Measurements from ENCODE around the gene TMEM39A.

TMEM39A gene

DNA sequence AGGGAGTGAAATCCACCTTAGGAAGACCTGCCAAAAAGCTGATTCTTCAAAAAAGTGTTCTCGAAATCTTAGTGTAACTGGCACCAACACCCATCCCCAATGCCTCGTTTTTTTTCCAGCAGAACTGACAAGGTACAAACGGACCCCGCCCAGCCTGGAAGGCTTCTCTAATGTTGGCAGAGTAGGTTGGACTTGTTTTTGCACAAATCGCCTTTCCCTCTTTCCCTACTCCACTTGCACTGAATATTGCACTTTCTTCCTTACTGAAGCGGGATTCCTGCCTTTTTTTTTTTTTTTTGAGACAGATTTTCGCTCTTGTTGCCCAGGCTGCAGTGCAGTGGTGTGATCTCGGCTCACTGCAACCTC, 34.4 kb upstream of the TMEM39A start:
- H2AK5ac ChIP-seq (ENCODE audit: low read length), result no peak overlapping the region
- peak overlapping the region; percentile 54 for H4K91ac ChIP-seq (ENCODE audit: low read depth, low read length)
- peaks cover 3% of the 10 kb centered on the region in 2 experiments for H3K36me3 ChIP-seq (ENCODE audit: control insufficient read depth in 1 of 2, insufficient read depth in 2 of 2, low read length in 2 of 2)
- H3K79me2 ChIP-seq (ENCODE audit: control insufficient read depth, insufficient read depth, low read length, poor library complexity), result peaks cover 6% of the 10 kb centered on the region
- no peak overlapping the region for H3K23ac ChIP-seq (ENCODE audit: low read length)
- peak overlapping the region; percentile 44 for H4K12ac ChIP-seq (ENCODE audit: low read depth, low read length)
- peak overlapping the region; percentile 83 for H3K9ac ChIP-seq (ENCODE audit: low read length)
- peak overlapping the region; percentile 59 for H3K27ac ChIP-seq (ENCODE audit: low read depth, low read length)
- H3K14ac ChIP-seq (ENCODE audit: low read length), result peak overlapping the region; percentile 79
- H3K4me3 ChIP-seq (ENCODE audit: low read depth, low read length), result peak overlapping the region; percentile 64
- no CpG with 5 or more reads among the region's 8 CpGs for WGBS (ENCODE audit: extremely low coverage, insufficient coverage, insufficient read length)
- H2BK12ac ChIP-seq (ENCODE audit: low read length), result no peak overlapping the region
- H2BK5ac ChIP-seq (ENCODE audit: low read depth, low read length, poor library complexity), result peak overlapping the region; percentile 60
- H3K4me1 ChIP-seq (ENCODE audit: control insufficient read depth in 1 of 2, insufficient read depth in 2 of 2, low read length in 2 of 2), result peaks cover 5% of the 10 kb centered on the region in 2 experiments
- peak overlapping the region; percentile 58 for H3K4ac ChIP-seq (ENCODE audit: low read depth, low read length)
- H2AFZ ChIP-seq (ENCODE audit: insufficient read depth, low read length, poor library complexity), result peak overlapping the region; percentile 87
- H3K18ac ChIP-seq (ENCODE audit: low read length), result no peak overlapping the region
- H3K79me1 ChIP-seq (ENCODE audit: low read length), result peaks cover 5% of the 10 kb centered on the region
- DNase-seq, result peak; percentile 37 to 51
- no peaks in the 10 kb centered on the region for H3K9me3 ChIP-seq (ENCODE audit: insufficient read depth, low read depth, low read length)
- H3K27me3 ChIP-seq (ENCODE audit: insufficient read depth, low read length), result no peaks in the 10 kb centered on the region
- H4K8ac ChIP-seq (ENCODE audit: low read depth, low read length), result peak overlapping the region; percentile 92
- H3K4me2 ChIP-seq (ENCODE audit: low read length), result peak overlapping the region; percentile 71
- peak overlapping the region; percentile 11 for H2BK120ac ChIP-seq (ENCODE audit: insufficient read depth, low read length, poor library complexity)

DNA sequence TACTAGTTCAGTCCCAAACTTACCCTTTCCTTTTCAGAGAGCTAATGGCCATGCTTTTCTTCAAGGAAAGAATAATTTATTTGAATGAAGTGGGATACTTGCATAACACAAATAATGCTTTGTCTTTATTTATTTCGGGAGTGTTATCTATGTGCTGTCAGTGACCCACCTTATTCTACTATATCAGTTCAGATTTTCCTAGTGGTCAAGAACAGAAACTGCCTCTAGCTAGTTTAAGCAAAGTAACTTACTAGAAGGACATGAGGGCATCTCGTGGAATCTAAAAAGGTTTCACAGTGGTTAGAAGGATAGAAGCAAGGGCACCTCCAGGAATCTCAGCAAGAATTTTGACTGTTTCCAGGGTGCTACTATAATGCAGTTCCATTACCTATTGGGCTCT, 31.2 kb upstream of the TMEM39A start:
- Histone ChIP-seq H3K4ac (ENCODE audit: low read depth, low read length) (no peak overlapping the region), H3K27ac (ENCODE audit: low read depth, low read length) (no peak overlapping the region), H2AFZ (ENCODE audit: insufficient read depth, low read length, poor library complexity) (no peak overlapping the region), H3K4me3 (ENCODE audit: low read depth, low read length) (no peak overlapping the region), H3K18ac (ENCODE audit: low read length) (no peak overlapping the region), H3K4me2 (ENCODE audit: low read length) (no peak overlapping the region), H3K23ac (ENCODE audit: low read length) (no peak overlapping the region), H2BK120ac (ENCODE audit: insufficient read depth, low read length, poor library complexity) (no peak overlapping the region), H2AK5ac (ENCODE audit: low read length) (no peak overlapping the region), H2BK12ac (ENCODE audit: low read length) (no peak overlapping the region), H3K79me2 (ENCODE audit: control insufficient read depth, insufficient read depth, low read length, poor library complexity) (peaks cover 6% of the 10 kb centered on the region), H3K79me1 (ENCODE audit: low read length) (peaks cover 5% of the 10 kb centered on the region), H4K8ac (ENCODE audit: low read depth, low read length) (no peak overlapping the region), H3K27me3 (ENCODE audit: insufficient read depth, low read length) (no peaks in the 10 kb centered on the region), H4K12ac (ENCODE audit: low read depth, low read length) (no peak overlapping the region), H4K91ac (ENCODE audit: low read depth, low read length) (no peak overlapping the region), H2BK5ac (ENCODE audit: low read depth, low read length, poor library complexity) (no peak overlapping the region), H3K9me3 (ENCODE audit: insufficient read depth, low read depth, low read length) (no peaks in the 10 kb centered on the region), H3K36me3 (ENCODE audit: control insufficient read depth in 1 of 2, insufficient read depth in 2 of 2, low read length in 2 of 2) (no peaks in the 10 kb centered on the region), H3K14ac (ENCODE audit: low read length) (no peak overlapping the region), H3K9ac (ENCODE audit: low read length) (no peak overlapping the region), H3K4me1 (ENCODE audit: control insufficient read depth in 1 of 2, insufficient read depth in 2 of 2, low read length in 2 of 2) (peaks cover 5% of the 10 kb centered on the region in 2 experiments)
- WGBS (ENCODE audit: extremely low coverage, insufficient coverage, insufficient read length), result no CpG with 5 or more reads among the region's 2 CpGs
- DNase-seq, result peak in 1 of 2 donors; percentile 39

DNA sequence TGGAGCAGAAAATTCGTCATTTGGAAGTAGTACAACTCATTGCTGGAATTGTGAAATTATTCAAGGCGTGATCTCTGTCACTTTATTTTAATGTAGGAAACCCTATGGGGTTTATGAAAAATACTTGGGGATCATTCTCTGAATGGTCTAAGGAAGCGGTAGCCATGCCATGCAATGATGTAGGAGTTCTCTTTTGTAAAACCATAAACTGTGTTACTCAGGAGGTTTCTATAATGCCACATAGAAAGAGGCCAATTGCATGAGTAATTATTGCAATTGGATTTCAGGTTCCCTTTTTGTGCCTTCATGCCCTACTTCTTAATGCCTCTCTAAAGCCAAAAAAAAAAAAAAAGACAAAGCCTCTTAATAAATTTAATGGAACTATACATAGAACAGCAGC, 29.4 kb upstream of the TMEM39A start:
- H2AFZ ChIP-seq (ENCODE audit: insufficient read depth, low read length, poor library complexity), result no peak overlapping the region
- H3K4ac ChIP-seq (ENCODE audit: low read depth, low read length), result no peak overlapping the region
- no peak overlapping the region for H4K12ac ChIP-seq (ENCODE audit: low read depth, low read length)
- no peak overlapping the region for H4K8ac ChIP-seq (ENCODE audit: low read depth, low read length)
- H3K4me2 ChIP-seq (ENCODE audit: low read length), result no peak overlapping the region
- H3K4me3 ChIP-seq (ENCODE audit: low read depth, low read length), result no peak overlapping the region
- H3K14ac ChIP-seq (ENCODE audit: low read length), result no peak overlapping the region
- no peak overlapping the region for H2BK120ac ChIP-seq (ENCODE audit: insufficient read depth, low read length, poor library complexity)
- no peak overlapping the region for H3K9ac ChIP-seq (ENCODE audit: low read length)
- H3K36me3 ChIP-seq (ENCODE audit: control insufficient read depth in 1 of 2, insufficient read depth in 2 of 2, low read length in 2 of 2), result peaks cover 0 to 1% of the 10 kb centered on the region in 2 experiments
- no peaks in the 10 kb centered on the region for H3K4me1 ChIP-seq (ENCODE audit: control insufficient read depth in 1 of 2, insufficient read depth in 2 of 2, low read length in 2 of 2)
- H3K27me3 ChIP-seq (ENCODE audit: insufficient read depth, low read length), result no peaks in the 10 kb centered on the region
- no peak overlapping the region for H2BK5ac ChIP-seq (ENCODE audit: low read depth, low read length, poor library complexity)
- H2AK5ac ChIP-seq (ENCODE audit: low read length), result no peak overlapping the region
- peaks cover 1% of the 10 kb centered on the region for H3K79me2 ChIP-seq (ENCODE audit: control insufficient read depth, insufficient read depth, low read length, poor library complexity)
- H3K23ac ChIP-seq (ENCODE audit: low read length), result no peak overlapping the region
- no peak for DNase-seq
- no peak overlapping the region for H4K91ac ChIP-seq (ENCODE audit: low read depth, low read length)
- H3K18ac ChIP-seq (ENCODE audit: low read length), result no peak overlapping the region
- no peaks in the 10 kb centered on the region for H3K9me3 ChIP-seq (ENCODE audit: insufficient read depth, low read depth, low read length)
- no CpG with 5 or more reads among the region's 3 CpGs for WGBS (ENCODE audit: extremely low coverage, insufficient coverage, insufficient read length)
- peaks cover under 1% of the 10 kb centered on the region for H3K79me1 ChIP-seq (ENCODE audit: low read length)
- no peak overlapping the region for H3K27ac ChIP-seq (ENCODE audit: low read depth, low read length)
- H2BK12ac ChIP-seq (ENCODE audit: low read length), result no peak overlapping the region

DNA sequence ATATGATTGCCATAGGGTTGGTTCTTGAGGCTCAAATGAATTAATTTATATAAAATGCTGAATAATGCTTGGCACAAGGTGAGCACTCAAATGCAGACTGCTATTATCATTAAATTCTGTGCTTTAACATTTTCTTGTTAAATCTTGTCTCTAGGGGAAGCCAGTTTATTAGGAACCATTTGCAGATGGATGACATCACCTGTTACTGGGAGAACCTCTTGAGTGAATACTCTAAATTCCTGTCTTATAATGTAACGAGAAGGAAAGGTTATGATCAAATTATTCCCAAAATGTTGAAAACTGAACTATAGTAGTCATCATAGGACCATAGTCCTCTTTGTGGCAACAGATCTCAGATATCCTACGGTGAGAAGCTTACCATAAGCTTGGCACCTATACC, 28.7 kb upstream of the TMEM39A start:
- H3K27me3 ChIP-seq (ENCODE audit: insufficient read depth, low read length), result no peaks in the 10 kb centered on the region
- H3K79me1 ChIP-seq (ENCODE audit: low read length), result no peaks in the 10 kb centered on the region
- no peaks in the 10 kb centered on the region for H3K79me2 ChIP-seq (ENCODE audit: control insufficient read depth, insufficient read depth, low read length, poor library complexity)
- no peak overlapping the region for H3K18ac ChIP-seq (ENCODE audit: low read length)
- H2BK12ac ChIP-seq (ENCODE audit: low read length), result no peak overlapping the region
- H2AK5ac ChIP-seq (ENCODE audit: low read length), result no peak overlapping the region
- WGBS (ENCODE audit: extremely low coverage, insufficient coverage, insufficient read length), result no CpG with 5 or more reads among the region's 2 CpGs
- no peak overlapping the region for H4K12ac ChIP-seq (ENCODE audit: low read depth, low read length)
- H3K4ac ChIP-seq (ENCODE audit: low read depth, low read length), result no peak overlapping the region
- no peak overlapping the region for H2BK5ac ChIP-seq (ENCODE audit: low read depth, low read length, poor library complexity)
- H3K9me3 ChIP-seq (ENCODE audit: insufficient read depth, low read depth, low read length), result no peaks in the 10 kb centered on the region
- no peak overlapping the region for H3K27ac ChIP-seq (ENCODE audit: low read depth, low read length)
- H4K91ac ChIP-seq (ENCODE audit: low read depth, low read length), result no peak overlapping the region
- H2AFZ ChIP-seq (ENCODE audit: insufficient read depth, low read length, poor library complexity), result no peak overlapping the region
- H3K9ac ChIP-seq (ENCODE audit: low read length), result no peak overlapping the region
- peak in 1 of 2 donors; percentile 13 for DNase-seq
- no peak overlapping the region for H3K14ac ChIP-seq (ENCODE audit: low read length)
- H3K23ac ChIP-seq (ENCODE audit: low read length), result no peak overlapping the region
- no peak overlapping the region for H4K8ac ChIP-seq (ENCODE audit: low read depth, low read length)
- no peaks in the 10 kb centered on the region for H3K4me1 ChIP-seq (ENCODE audit: control insufficient read depth in 1 of 2, insufficient read depth in 2 of 2, low read length in 2 of 2)
- peaks cover 0 to 1% of the 10 kb centered on the region in 2 experiments for H3K36me3 ChIP-seq (ENCODE audit: control insufficient read depth in 1 of 2, insufficient read depth in 2 of 2, low read length in 2 of 2)
- no peak overlapping the region for H3K4me2 ChIP-seq (ENCODE audit: low read length)
- H3K4me3 ChIP-seq (ENCODE audit: low read depth, low read length), result no peak overlapping the region
- H2BK120ac ChIP-seq (ENCODE audit: insufficient read depth, low read length, poor library complexity), result no peak overlapping the region

All from trophoblast cell (in vitro differentiated cells and primary cell).